UCSD-AML1 (cell line): ENCODE measurements around the gene HACD2.
A peak's percentile ranks its signal among the peaks of the same experiment; 100 is the strongest.
"Not testable (repeated sequence)": the region's sequence is repeated elsewhere in the genome, so short reads cannot be mapped to it uniquely, and the experiment has no call there.

Source experiments
- DNase-seq: peaks from one replicate; lab custom pipeline; 2025; ENCODE audit not compliant: unreplicated experiment; lab: John Stamatoyannopoulos, UW

HACD2 gene

GRCh38 chr3:123611674-123612073, 26.8 kb upstream of the HACD2 start:
- not testable (repeated sequence) for DNase-seq

DNA sequence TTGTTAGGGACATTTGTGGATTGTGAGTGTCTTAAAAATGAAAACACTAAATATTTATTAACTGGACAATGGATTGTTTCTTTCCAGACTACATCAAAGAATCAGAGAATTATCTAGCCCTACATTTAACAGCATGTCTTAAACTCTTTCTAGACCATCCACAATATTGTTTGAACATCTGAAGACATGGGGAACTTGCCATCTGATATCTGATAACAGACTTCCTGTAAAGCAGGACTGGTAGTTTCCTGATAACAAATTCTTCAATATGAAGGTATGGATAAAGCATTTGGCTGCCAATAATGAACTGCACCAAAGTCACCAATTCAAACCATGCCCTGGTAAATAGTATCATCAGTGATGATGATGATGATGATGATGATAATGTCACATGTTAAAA, 26.2 kb upstream of the HACD2 start:
- DNase-seq: no peak

DNA sequence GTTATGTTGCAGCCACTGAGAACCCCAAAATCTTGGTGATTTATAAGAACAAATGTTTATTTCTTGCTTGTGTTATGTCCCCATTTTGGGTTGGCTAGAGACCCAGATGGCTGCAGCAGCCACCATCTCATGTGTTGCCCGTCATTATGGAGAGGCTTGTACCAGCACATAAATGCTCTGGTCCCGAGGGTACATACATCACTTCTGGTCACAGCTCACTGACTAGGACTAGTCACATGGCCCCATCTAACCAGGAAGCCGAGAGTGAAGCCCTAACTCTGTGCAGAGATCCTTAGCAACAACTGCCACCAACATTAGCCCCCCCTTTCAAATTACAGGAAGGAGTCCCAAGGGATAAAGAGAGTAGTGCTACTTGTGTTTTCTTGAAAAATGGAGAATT, 25.5 kb upstream of the HACD2 start:
- no peak for DNase-seq

- DNase-seq: no peak
Observed at GRCh38 chr3:123609063-123609462, 24.2 kb upstream of the HACD2 start.

- DNase-seq: no peak
Observed at GRCh38 chr3:123608263-123608937, 23.5 kb upstream of the HACD2 start.

GRCh38 chr3:123606527-123606926, 21.7 kb upstream of the HACD2 start:
- no peak for DNase-seq

DNA sequence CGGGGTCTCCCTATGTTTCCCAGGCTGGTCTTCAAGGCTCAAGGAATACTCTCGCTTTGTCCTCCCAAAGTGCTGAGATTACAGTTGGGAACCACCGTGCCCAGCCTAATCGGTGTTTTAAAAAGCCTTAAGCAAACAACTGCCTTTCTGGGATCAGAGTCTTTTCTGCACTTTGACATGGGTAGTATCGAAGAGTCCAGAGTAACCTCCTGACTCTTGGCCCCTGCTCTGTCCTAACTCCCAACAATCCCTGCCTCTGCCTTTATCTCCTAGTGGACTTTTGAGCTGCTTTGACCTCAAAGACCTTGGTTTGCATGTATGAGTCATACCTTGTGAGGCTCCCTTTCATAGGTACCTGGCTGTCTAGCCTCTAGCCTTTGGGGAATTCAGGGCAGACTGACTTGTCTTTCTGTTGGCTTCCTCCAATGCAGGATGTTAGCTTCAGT, 21.0 kb upstream of the HACD2 start:
- DNase-seq: no peak

DNA sequence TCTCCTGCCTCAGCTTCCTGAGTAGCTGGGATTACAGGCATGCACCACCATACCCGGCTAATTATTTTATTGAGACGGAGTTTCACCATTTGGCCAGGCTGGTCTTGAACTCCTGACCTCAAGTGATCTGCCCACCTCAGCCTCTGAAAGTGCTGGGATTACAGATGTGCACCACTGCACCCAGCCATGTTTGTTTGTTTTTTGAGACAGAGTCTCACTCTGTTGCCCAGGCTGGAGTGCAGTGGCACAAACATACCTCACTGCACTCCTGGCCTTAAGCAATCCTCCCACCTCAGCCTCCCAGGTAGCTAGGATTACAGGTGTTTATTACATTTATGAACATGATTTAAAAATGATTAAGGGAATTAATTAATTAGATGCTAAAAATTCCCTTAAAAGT, 18.3 kb upstream of the HACD2 start:
- not testable (repeated sequence) for DNase-seq

DNA sequence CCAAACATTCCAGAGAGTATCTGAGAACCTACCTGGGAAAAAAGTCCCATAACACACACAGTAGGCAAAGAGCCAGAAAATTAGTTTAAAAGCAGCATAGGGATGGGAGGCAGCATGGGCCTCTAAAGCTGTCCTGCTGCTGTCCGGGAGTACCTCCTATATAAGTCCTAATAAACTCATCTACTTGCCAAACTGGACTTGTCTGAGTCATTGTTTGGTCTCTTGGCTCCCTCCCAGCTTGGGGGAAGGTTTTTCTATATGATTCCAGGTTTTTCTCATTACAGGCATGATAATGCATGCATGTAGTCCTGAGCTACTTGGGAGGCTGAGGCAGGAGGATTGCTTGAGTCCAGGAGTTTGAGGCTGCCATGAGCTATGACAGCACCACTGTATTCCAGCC, 17.5 kb upstream of the HACD2 start:
- no peak for DNase-seq

- DNase-seq: not testable (repeated sequence)
Observed at GRCh38 chr3:123600863-123601262, 16.0 kb upstream of the HACD2 start.

DNA sequence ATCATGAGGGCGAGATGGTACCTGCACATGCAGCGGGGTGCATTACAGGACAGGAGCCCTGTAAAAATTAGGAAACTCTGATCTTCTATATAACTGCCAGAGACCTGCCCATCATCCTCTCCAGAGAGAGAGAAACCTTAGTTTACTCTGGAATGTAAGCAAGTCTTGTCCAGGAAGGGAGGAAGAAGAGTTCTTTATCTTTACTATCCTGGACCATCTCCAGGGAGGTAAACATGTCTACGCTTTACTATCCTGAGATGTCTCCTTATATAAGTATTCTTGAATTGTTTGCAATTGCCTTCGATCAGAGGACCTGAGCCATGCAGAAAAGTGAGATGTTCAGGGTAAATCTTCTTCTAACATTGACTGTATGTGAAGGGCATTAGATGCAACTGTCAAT, 12.7 kb upstream of the HACD2 start:
- no peak for DNase-seq

GRCh38 chr3:123595396-123596180, 10.7 kb upstream of the HACD2 start:
- DNase-seq: no peak

DNA sequence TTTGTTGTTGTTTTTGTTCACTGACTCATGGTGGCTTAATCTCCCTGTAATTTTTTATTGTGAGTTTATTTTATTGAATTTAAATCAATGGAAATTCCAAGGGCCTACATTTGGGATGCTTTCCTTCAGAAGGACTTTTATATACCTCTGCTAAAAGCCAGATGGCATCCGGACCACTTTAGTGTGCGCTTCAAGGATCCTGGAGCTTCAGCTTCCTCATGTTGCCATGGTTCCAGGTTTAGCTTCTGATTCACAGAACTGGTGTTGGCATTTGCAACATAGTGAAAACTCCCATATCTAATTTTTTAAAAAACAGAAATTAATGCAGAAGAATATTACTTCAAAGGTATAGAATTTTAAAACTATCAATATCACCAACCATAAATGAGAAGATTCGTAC, 8.5 kb upstream of the HACD2 start:
- no peak for DNase-seq

DNA sequence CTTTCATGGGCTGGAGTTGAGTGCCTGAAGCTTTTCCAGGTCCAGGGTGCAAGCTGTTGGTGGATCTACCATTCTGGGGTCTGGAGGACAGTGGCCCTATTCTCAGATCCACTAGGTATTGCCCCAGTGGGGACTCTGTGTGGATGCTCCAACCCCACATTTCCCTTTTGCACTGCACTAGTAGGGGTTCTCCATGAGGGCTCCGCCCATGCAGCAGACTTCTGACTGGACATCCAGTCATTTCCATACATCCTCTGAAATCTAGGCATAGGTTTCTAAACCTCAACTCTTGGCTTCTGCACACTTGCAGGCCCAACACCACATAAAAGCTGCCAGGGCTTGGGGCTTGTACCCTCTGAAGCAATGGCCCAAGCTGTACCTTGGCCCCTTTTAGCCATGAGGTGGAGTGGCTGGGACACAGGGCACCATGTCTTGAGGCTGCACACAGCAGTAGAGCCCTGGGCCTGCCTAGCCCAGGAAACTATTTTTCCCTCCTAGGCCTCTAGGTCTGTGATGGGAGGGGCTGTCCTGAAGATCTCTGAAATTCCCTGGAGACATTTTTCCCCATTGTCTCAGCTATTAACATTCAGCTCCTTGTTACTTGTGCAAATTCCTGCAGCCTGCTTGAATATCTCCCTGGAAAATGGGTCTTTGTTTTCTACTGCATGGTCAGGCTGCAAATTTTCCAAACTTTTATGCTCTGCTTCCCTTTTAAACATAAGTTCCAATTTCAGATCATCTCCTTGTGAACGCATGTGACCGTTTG, 6.0 kb upstream of the HACD2 start:
- DNase-seq: no peak

- no peak for DNase-seq
Observed at GRCh38 chr3:123587401-123587800, 2.5 kb upstream of the HACD2 start.

GRCh38 chr3:123586968-123587367, 2.1 kb upstream of the HACD2 start:
- no peak for DNase-seq

- DNase-seq: peak; percentile 39
Observed at GRCh38 chr3:123586131-123586530, 1.3 kb upstream of the HACD2 start.

- no peak for DNase-seq
Observed at GRCh38 chr3:123584284-123584987, 417 bp downstream of the HACD2 start.

DNA sequence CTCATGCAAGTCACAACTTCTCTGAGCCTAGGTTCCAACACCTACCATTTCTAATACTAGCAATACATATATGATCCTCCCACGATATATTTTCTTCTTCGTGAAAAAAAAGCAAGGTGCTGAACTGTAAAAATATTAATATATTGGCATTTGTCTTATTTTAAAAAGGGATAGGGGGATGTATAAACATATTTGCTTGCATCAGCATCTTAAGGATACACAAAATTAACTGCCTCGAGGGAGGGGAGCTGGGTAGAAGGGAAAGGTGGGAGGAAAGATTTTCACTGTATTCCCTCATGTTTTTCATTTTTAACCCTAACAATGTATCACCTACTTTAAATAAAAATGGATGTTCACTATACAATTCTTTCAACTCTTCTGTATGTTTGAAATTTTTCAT, 1.3 kb downstream of the HACD2 start:
- no peak for DNase-seq

- DNase-seq: no peak
Observed at GRCh38 chr3:123582315-123582714, 2.5 kb downstream of the HACD2 start.

DNA sequence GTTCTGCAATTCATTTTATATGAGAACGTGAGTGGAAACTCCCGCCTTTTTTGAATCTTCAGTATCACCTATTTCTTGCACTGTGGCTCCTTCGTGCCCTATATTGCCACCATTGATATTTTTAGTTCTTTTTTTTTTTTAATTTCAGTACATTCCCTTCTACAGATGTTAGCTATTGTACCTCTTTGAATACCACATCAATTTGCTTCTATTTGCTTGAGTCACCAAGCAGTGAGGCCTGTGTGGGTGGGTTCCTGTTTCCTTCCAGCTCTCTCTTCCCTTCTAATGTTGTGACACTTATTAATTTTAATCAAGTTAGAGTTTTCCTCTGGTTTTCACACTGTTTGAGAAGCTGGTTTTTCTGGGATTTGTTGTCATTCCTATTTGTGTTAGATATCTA, 8.7 kb downstream of the HACD2 start:
- no peak for DNase-seq
